H1 (cell line): ENCODE results near the gene ITGA3. TPM values are rescaled to one million over a fixed set of nuclear protein-coding genes. Genes with fewer than 3 reads are reported as not detected.

Experiments used
- CHD1 ChIP-seq: IDR thresholded peaks from 2 replicates; pipeline ENCODE4 v1.6.1; 2012; ENCODE audit warnings: low read depth, low read length, improper control_type of control experiment
- CHD2 ChIP-seq: IDR thresholded peaks from 2 replicates; pipeline ENCODE4 v1.6.1; 2012; ENCODE audit warnings: low read length, improper control_type of control experiment
- GABPA ChIP-seq: IDR thresholded peaks from 2 replicates; pipeline ENCODE4 v1.6.1; 2011; ENCODE audit warnings: mild to moderate bottlenecking, low read length, moderate library complexity, borderline replicate concordance; ENCODE audit not compliant: insufficient read depth
- PHF8 ChIP-seq: fragments of 200-600 bp; sonication (generic); conservative IDR thresholded peaks from 2 replicates; pipeline ENCODE4 v1.7.1; 2012; ENCODE audit warnings: low read depth, mild to moderate bottlenecking, inconsistent platforms, low read length, moderate library complexity
- RAD21 ChIP-seq, 2 experiments: IDR thresholded peaks in 1 of 2; conservative IDR thresholded peaks in 1 of 2; 2 replicates each; pipeline ENCODE4 v1.6.1; 2011; ENCODE audit warnings: low read depth in 2 of 2, low read length in 2 of 2, improper control_type of control experiment in 1 of 2, inconsistent platforms in 1 of 2, mild to moderate bottlenecking in 1 of 2, moderate library complexity in 1 of 2
- SIX5 ChIP-seq: IDR thresholded peaks from 2 replicates; pipeline ENCODE4 v1.6.1; 2011; ENCODE audit warnings: mild to moderate bottlenecking, low read depth, low read length
- TCF12 ChIP-seq: IDR thresholded peaks from 2 replicates; pipeline ENCODE4 v1.6.1; 2011; ENCODE audit warnings: low read depth, mild to moderate bottlenecking, low read length
- polyA plus RNA-seq, 7 experiments: library from polyadenylated mRNA; depleted of rRNA in 3 of 7; stranded (reverse) in 5 of 7; unstranded in 2 of 7; fragments of >200 nt in 5 of 7; fragments of 200-250 nt in 2 of 7; gene quantifications; 1 replicate in 5 of 7; 2 replicates in 1 of 7; 4 replicates in 1 of 7; pipeline versions ENCODE4 v1.2.1 to v1.2.3, GENCODE V29; 2011 to 2013; ENCODE audit warnings: missing spikeins in 2 of 7, mixed read lengths in 2 of 7
- total RNA-seq: library from RNA; stranded (reverse); fragmentation: NEBNext Ultra II Directional; extraction: Animal tissue kit (Norgen Biotek cat#: 25700); gene quantifications from 2 replicates; pipeline ENCODE4 v1.2.1, GENCODE V29; 2021

ITGA3 gene
- total and polyA plus RNA-seq, 2 of the 8 experiments (the other 6 are each of a cell fraction or from before 2014, with no cell fraction given): 24.0 to 24.2 TPM

DNA sequence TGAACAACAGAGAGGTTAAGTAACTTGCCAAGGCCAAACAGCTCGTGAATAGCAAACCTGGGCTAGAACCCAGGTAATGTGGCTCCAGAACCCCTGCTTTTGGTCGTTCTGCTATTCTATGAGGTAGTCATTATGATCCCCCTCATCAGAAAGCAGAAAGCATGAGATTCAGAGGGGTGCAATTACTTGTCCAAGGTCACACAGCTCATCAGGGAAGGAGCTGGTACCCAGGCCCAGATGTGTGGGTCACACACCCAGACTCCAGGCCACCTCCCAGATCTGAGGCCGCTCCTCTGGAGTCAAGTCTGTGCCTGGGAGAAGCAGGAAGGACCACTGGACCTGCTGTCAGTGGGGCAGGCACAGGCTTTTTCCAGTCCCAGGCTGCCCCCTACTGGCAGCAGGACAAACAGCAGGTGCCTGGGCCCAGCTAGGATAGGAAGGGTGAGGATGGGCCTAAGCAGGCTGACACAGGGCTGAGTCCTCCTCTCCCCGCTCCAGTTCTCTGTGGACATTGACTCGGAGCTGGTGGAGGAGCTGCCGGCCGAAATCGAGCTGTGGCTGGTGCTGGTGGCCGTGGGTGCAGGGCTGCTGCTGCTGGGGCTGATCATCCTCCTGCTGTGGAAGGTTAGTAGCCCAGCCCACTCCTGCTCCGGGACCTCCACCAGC lies 31.5 kb downstream of the ITGA3 start (continued):
- TF ChIP-seq GABPA: peak; percentile 64; the same call in 1 of the 2 replicates
- 0 out of 2 replicates have a peak, but pooled peaks have one; percentile 32 for TF ChIP-seq CHD2
- TF ChIP-seq PHF8: no peak
- TF ChIP-seq RAD21 (IDR thresholded peaks at IDR 0.05 in 1 of 2, conservative IDR thresholded peaks at IDR 0.05 in 1 of 2; ENCODE audit: low read depth in 2 of 2, low read length in 2 of 2): peak; percentile 96 to 98
- TF ChIP-seq CHD1: no peak
- TF ChIP-seq SIX5: no peak
- TF ChIP-seq TCF12: 0 out of 2 replicates have a peak, but pooled peaks have one; percentile 33
